WERI-Rb-1 (cell line): Measurements from ENCODE around the gene TGFB1.

Experiments
- DNase-seq: peaks from one replicate; pipeline ENCODE4 v3.0.0-alpha.2; 2020
- H3K27ac ChIP-seq: fragments of 250-450 bp; sonication (Bioruptor Pico); 2 replicates; pipeline ENCODE4 v1.5.1; 2020; ENCODE audit warnings: mild to moderate bottlenecking, moderate library complexity
- H3K27me3 ChIP-seq: fragments of 250-450 bp; sonication (Bioruptor Pico); 2 replicates; pipeline ENCODE4 v1.5.1; 2021; ENCODE audit warnings: mild to moderate bottlenecking, low read depth, moderate library complexity; ENCODE audit not compliant: insufficient read depth, severe bottlenecking
- H3K36me3 ChIP-seq: fragments of 250-450 bp; sonication (Bioruptor Pico); 2 replicates; pipeline ENCODE4 v1.5.1; 2020; ENCODE audit warnings: mild to moderate bottlenecking, moderate library complexity
- H3K4me3 ChIP-seq: 2 replicates; pipeline ENCODE4 v1.5.1; 2011; ENCODE audit warnings: low read depth, mild to moderate bottlenecking, control low read depth, low read length
- H3K9me3 ChIP-seq: fragments of 250-450 bp; sonication (Bioruptor Pico); 2 replicates; pipeline ENCODE4 v1.5.1; 2021; ENCODE audit warnings: mild to moderate bottlenecking, moderate library complexity; ENCODE audit not compliant: severe bottlenecking
- TF ChIP-seq, protein P1 (sequence below): IDR thresholded peaks from 2 replicates; pipeline ENCODE4 v1.5.1; 2011; ENCODE audit warnings: low read depth, mild to moderate bottlenecking, control low read depth, inconsistent platforms, low read length

Gene TGFB1

DNA sequence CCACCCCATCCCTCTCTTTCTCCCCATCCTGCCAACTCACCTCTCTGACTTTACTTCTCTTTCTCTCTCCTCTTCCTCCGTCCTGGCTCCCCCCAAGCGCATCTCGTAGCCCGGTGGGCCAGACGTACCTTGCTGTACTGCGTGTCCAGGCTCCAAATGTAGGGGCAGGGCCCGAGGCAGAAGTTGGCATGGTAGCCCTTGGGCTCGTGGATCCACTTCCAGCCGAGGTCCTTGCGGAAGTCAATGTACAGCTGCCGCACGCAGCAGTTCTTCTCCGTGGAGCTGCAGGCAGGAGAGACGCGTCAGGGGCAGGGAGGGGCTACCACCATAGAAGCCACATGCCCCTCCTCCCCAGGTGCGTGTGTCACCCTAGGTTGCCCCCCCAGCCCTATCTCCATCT, 21.7 kb downstream of the TGFB1 start:
- no peaks in the 10 kb centered on the region for H3K36me3 ChIP-seq
- H3K4me3 ChIP-seq: no peak overlapping the region
- H3K27me3 ChIP-seq: no peaks in the 10 kb centered on the region
- DNase-seq: no peak
- no peaks in the 10 kb centered on the region for H3K9me3 ChIP-seq
- no peak overlapping the region for H3K27ac ChIP-seq
- TF ChIP-seq, protein P1, sequence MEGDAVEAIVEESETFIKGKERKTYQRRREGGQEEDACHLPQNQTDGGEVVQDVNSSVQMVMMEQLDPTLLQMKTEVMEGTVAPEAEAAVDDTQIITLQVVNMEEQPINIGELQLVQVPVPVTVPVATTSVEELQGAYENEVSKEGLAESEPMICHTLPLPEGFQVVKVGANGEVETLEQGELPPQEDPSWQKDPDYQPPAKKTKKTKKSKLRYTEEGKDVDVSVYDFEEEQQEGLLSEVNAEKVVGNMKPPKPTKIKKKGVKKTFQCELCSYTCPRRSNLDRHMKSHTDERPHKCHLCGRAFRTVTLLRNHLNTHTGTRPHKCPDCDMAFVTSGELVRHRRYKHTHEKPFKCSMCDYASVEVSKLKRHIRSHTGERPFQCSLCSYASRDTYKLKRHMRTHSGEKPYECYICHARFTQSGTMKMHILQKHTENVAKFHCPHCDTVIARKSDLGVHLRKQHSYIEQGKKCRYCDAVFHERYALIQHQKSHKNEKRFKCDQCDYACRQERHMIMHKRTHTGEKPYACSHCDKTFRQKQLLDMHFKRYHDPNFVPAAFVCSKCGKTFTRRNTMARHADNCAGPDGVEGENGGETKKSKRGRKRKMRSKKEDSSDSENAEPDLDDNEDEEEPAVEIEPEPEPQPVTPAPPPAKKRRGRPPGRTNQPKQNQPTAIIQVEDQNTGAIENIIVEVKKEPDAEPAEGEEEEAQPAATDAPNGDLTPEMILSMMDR: no peak

DNA sequence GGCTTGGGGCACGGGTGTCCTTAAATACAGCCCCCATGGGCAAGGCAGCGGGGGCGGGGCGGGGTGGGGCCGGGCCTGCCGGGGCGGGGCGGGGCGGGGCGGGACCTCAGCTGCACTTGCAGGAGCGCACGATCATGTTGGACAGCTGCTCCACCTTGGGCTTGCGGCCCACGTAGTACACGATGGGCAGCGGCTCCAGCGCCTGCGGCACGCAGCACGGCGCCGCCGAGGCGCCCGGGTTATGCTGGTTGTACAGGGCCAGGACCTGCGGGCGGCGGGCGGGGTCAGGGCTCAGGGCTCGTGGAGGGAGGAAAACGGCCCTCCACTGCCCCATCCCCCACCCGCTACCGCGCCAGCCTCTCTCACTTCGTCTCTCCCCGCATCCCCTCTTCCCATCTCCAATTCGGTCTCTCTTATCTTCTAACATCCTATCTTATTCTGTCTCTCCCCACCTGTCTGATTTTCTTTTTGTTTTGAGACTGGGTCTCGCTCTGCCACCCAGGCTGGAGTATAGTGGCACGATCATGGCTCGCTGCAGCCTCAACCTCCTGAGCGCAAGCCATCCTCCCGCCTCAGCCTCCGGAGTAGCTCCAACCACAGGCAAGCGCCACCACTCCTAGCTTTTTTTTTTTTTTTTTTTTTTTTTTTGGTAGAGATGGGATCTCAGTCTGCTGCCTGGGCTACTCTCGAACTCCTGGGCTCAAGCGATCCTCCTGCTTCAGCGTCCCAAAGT, 22.6 kb downstream of the TGFB1 start:
- TF ChIP-seq, protein P1: no peak
- no peak overlapping the region for H3K4me3 ChIP-seq
- no peaks in the 10 kb centered on the region; the same call in 1 of the 2 replicates for H3K36me3 ChIP-seq
- H3K27ac ChIP-seq: no peak overlapping the region
- no peak for DNase-seq
- no peaks in the 10 kb centered on the region for H3K27me3 ChIP-seq
- H3K9me3 ChIP-seq: no peaks in the 10 kb centered on the region

DNA sequence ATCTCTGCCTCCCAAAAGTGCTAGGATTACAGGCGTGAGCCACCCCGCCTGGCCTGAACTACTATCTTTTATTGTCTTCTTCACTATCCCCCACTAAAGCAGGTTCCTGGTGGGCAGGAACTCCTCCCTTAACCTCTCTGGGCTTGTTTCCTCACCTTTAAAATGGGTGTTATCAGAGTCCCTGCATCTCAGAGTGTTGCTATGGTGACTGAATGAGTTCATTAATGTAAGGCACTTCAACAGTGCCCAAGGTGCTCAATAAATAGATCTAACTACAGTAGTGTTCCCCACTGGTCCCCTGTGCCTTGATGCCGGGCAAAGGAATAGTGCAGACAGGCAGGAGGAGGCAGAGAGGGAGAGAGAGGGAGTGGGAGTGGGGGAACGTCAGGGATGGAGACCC, 23.2 kb downstream of the TGFB1 start:
- no peak overlapping the region for H3K27ac ChIP-seq
- TF ChIP-seq, protein P1: no peak
- no peaks in the 10 kb centered on the region; the same call in 1 of the 2 replicates for H3K36me3 ChIP-seq
- no peak for DNase-seq
- H3K9me3 ChIP-seq: no peaks in the 10 kb centered on the region
- H3K27me3 ChIP-seq: no peaks in the 10 kb centered on the region
- H3K4me3 ChIP-seq: no peak overlapping the region

DNA sequence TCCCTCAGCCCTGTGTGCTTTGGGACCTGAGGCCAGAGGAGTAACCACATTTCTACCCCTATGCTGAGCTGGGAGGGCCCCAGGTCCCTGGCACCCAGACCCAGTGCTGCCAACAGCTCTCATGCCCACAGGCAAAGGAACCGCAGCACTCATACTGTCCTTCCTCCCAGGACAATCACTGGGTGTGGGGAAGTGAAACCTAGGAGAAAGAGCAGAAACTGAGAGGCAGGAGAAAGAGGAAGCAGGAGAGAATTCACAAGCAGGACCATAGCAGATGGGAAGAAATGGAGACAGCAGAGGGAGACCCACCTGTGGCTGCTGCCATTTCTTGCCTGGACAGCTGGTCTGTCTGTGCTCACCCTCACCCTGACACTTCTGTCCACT, 24.9 kb downstream of the TGFB1 start:
- Histone ChIP-seq H3K4me3 (no peak overlapping the region), H3K27ac (no peak overlapping the region), H3K27me3 (no peaks in the 10 kb centered on the region), H3K9me3 (no peaks in the 10 kb centered on the region), H3K36me3 (no peaks in the 10 kb centered on the region; the same call in 1 of the 2 replicates)
- no peak for DNase-seq
- TF ChIP-seq, protein P1: no peak

DNA sequence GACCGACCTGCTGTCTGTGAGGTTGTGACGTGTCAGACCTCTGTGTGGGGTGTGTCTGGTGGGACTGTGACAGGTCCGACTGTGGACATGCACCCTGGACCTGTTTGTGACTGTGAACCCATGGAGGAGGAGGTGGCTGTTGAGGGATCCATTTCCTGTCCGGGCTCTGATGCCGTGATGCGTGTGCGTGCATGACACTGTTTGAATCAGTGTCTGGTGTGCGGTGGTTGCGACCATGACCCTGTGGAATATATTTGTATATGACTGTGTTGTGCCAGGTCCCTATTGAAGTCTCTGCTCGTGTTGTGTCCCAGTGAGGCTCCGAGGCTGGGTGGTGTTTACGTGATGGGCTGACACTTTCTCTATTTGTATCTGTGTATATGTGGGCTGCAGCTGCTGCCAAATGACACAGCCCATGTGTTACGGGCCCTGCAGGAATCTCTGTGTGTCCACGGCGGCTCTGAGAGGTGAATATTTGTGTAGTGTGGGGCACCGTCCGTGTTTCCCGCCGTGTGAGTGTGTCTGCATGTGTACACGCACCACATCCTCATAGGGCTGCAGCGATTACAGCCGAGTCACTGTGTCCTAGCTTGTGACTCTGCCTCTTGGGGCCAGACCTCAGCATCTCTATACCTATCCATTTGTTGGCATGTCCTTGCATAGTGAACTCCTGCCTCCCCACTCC, 25.4 kb downstream of the TGFB1 start:
- Histone ChIP-seq H3K4me3 (no peak overlapping the region), H3K36me3 (peaks cover under 1% of the 10 kb centered on the region; the same call in 1 of the 2 replicates), H3K9me3 (no peaks in the 10 kb centered on the region), H3K27me3 (no peaks in the 10 kb centered on the region), H3K27ac (no peak overlapping the region)
- DNase-seq: no peak
- TF ChIP-seq, protein P1: no peak
